Right lobe of liver (tissue), 4 donors: ENCODE measurements around the gene KIF23.

ENCODE experiments used
- CTCF ChIP-seq, 4 donors: fragments of 200-600 bp in 3 of 4; fragments of 450-650 bp in 1 of 4; IDR thresholded peaks; one replicate each; pipeline versions ENCODE4 v1.5.1 to v1.8.0; 2016 to 2022; ENCODE audit warnings: antibody characterized with exemption in 4 of 4, mild to moderate bottlenecking in 2 of 4
- POLR2A ChIP-seq: fragments of 450-650 bp; IDR thresholded peaks from one replicate; pipeline ENCODE4 v1.6.1; 2017; ENCODE audit warnings: antibody characterized with exemption, mild to moderate bottlenecking
- donor health status: DM: no; HTN: no; CAD: no.
- donor health status: DM: no; HTN: no; CAD: no.
- donor health status: DM: no; HTN: yes; CAD: no.

- no peak for TF ChIP-seq CTCF (IDR thresholded peaks at IDR 0.05)
- TF ChIP-seq POLR2A, result no peak
These were observed 53.5 kb downstream of the KIF23 start for GRCh38 chr15:69467636-69468035.
